ENCODE data around the gene NUDT1.

NUDT1 gene

DNA sequence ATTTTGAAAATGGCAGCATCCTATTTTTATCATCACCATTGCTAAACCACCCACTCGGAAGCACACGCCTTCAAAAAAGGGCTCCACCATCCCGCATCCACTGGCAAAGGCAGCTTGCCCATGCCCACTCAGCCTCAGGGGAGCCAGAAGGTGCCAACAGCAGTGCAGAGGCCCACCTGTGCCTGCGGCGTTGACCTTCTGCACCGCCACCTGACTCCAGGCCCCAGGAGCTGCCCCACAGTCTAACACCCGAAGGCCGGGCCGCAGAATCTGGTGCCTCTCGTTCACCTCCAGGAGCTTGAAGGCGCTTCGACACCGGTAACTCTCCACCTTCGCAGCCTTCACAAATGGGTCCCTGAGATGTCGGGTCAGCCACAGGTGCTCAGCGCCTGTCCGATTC lies 2.8 kb upstream of the NUDT1 start:
- no peak overlapping the region for H3K27ac ChIP-seq (ENCODE audit: low read depth, low read length)
- no peaks in the 10 kb centered on the region for H3K9me3 ChIP-seq (ENCODE audit: control insufficient read depth, insufficient read depth, low read depth, low read length)
- H3K27me3 ChIP-seq (ENCODE audit: control insufficient read depth, insufficient read depth, low read length) = no peaks in the 10 kb centered on the region
- H3K4me3 ChIP-seq (ENCODE audit: low read depth, low read length) = no peak overlapping the region
- H3K36me3 ChIP-seq (ENCODE audit: control insufficient read depth, insufficient read depth, low read length) = peaks cover 55% of the 10 kb centered on the region
- H3K9ac ChIP-seq (ENCODE audit: low read length) = no peak overlapping the region
- H3K4me1 ChIP-seq (ENCODE audit: control insufficient read depth, insufficient read depth, low read length) = peaks cover 7% of the 10 kb centered on the region

DNA sequence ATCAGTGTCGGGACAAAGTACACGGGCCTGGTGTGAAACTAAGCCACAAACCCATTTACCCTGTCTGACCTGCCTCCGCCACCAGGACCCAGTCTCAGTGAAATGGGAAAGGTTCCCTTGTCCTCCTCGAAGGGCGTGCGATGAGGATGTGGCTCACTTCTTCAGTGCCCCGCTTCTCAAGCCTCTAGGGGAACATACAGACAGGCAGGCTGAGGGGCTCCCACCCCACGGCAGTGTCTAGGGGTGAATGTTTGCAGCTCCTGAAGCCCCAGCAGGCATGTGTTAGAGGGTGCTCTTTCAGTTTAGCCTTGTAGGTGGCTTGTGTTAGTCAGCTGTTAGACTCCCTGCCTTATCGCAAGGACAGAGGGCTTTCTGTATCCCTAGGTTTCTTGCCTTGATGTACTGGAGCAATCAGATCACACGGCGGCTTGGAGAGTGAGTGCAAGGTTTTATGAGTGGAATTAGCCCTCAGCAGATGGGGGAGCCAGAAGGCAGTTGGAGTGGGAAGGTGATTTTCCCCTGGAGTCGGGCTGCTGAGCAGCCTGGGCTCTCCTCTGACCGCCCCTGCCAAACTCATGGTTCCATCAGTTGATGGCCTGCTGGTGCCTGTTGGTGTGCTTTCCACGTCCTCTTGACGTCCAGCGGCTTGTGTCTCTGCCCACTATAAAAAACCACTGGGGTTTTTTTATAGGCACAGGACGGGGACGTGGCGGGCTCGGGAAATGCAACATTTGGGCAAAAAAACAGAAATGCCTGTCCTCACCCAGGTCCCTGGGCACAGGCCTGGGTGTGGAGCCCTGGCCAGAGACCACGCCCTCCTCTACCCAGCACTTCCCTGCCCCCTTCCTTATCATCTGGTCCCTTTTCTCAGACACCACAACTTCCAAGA lies 759 bp downstream of the NUDT1 start:
- Histone ChIP-seq H3K4me3 (ENCODE audit: low read depth, low read length) (peak overlapping the region; percentile 90), H3K27ac (ENCODE audit: low read depth, low read length) (peak overlapping the region; percentile 89; the same call in 1 of the 2 replicates), H3K4me1 (ENCODE audit: control insufficient read depth, insufficient read depth, low read length) (peaks cover 12% of the 10 kb centered on the region)

DNA sequence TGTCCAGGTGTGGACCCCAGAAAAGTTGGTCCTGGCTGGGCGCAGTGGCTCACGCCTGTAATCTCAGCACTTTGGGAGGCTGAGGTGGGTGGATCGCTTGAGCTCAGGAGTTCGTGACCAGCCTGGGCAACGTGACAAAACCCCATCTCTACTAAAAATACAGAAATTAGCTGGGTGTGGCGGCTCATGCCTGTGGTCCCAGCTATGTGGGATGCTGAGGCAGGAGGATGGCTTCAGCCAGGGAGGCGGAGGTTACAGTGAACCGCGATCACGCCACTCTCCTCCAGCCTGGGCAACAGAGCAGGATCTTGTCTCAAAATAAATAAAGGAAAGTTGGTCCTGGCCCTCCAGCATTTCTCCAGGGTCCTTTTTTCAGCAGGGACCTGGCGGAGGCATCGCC lies 1.4 kb downstream of the NUDT1 start:
- Histone ChIP-seq H3K9ac (ENCODE audit: low read length) (peak overlapping the region; percentile 15), H3K4me3 (ENCODE audit: low read depth, low read length) (peak overlapping the region; percentile 90; the same call in 1 of the 2 replicates), H3K27ac (ENCODE audit: low read depth, low read length) (no peak overlapping the region), H3K9me3 (ENCODE audit: control insufficient read depth, insufficient read depth, low read depth, low read length) (no peaks in the 10 kb centered on the region), H3K4me1 (ENCODE audit: control insufficient read depth, insufficient read depth, low read length) (peaks cover 12% of the 10 kb centered on the region), H3K36me3 (ENCODE audit: control insufficient read depth, insufficient read depth, low read length) (peaks cover 37% of the 10 kb centered on the region), H3K27me3 (ENCODE audit: control insufficient read depth, insufficient read depth, low read length) (no peaks in the 10 kb centered on the region)

More for the DNA sequence above, 759 bp downstream of the NUDT1 start:
- Histone ChIP-seq H3K27me3 (ENCODE audit: control insufficient read depth, insufficient read depth, low read length) (no peaks in the 10 kb centered on the region), H3K9me3 (ENCODE audit: control insufficient read depth, insufficient read depth, low read depth, low read length) (no peaks in the 10 kb centered on the region), H3K36me3 (ENCODE audit: control insufficient read depth, insufficient read depth, low read length) (peaks cover 40% of the 10 kb centered on the region), H3K9ac (ENCODE audit: low read length) (peak overlapping the region; percentile 95)

DNA sequence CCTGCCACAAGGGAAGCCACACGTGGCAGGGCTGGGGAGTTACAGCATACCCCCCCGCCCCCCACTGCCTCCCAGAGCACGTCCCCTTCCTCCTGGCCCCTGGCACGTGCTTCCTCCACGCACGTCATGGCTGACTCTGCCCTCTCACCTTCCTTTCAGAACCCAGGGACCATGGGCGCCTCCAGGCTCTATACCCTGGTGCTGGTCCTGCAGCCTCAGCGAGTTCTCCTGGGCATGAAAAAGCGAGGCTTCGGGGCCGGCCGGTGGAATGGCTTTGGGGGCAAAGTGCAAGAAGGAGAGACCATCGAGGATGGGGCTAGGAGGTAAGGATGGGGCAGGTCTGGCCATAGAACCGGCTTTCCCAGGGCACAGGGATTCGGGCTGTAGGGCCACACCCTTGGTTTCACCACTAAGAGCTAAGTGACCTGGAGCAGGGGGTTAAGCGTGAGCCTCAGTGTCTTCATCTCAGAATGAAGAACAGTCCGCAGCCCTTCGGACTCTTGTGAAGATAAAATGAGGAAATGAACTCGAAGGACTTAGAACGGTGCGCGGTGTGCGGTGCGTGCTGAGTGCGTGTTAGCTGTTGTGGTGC lies 2.5 kb downstream of the NUDT1 start:
- Histone ChIP-seq H3K9ac (ENCODE audit: low read length) (no peak overlapping the region), H3K4me1 (ENCODE audit: control insufficient read depth, insufficient read depth, low read length) (peaks cover 18% of the 10 kb centered on the region), H3K4me3 (ENCODE audit: low read depth, low read length) (no peak overlapping the region), H3K27me3 (ENCODE audit: control insufficient read depth, insufficient read depth, low read length) (no peaks in the 10 kb centered on the region), H3K9me3 (ENCODE audit: control insufficient read depth, insufficient read depth, low read depth, low read length) (no peaks in the 10 kb centered on the region), H3K36me3 (ENCODE audit: control insufficient read depth, insufficient read depth, low read length) (peaks cover 33% of the 10 kb centered on the region), H3K27ac (ENCODE audit: low read depth, low read length) (no peak overlapping the region)

DNA sequence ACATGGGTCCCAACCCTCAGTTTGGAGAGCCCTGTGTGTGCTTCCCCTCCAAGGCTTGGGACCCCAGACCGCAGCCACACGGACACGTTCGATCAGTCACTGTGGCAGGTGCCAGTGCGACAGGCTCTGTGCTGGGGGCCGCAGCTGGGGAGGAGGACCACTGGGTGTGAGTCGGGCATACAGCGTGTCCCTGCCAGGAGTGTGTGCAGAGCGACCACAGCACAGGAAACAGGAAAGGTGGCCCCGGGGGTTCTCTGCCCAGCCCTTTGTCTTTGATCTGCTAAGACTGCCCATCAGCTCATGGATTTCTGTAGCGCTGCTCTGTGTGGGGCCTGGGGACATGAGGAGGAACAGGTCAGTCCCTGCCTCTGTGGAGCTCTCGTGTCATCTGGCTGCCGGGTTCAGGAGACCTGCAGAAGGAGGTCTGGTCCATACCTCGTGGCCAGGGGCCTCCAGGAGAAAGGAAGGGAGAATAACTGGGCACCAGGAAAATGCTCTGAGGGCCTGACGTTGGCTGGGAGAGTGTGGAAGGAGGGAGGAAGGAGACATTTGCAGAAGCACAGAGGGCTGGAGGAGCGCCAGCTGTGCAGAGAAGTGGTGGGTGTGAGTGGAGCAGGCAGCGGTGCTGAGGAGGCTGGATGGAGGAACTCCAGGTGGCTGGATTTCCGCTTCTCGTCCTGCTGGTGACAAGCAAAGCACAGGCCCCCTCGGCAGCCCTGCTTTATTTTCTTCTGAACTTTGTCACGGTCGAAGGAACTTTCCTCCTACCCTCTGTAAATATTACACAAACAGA lies 4.1 kb downstream of the NUDT1 start:
- H3K4me1 ChIP-seq (ENCODE audit: control insufficient read depth, insufficient read depth, low read length) = peaks cover 18% of the 10 kb centered on the region
- no peaks in the 10 kb centered on the region for H3K9me3 ChIP-seq (ENCODE audit: control insufficient read depth, insufficient read depth, low read depth, low read length)
- H3K27me3 ChIP-seq (ENCODE audit: control insufficient read depth, insufficient read depth, low read length) = no peaks in the 10 kb centered on the region
- H3K27ac ChIP-seq (ENCODE audit: low read depth, low read length) = no peak overlapping the region
- peak overlapping the region; percentile 36 for H3K9ac ChIP-seq (ENCODE audit: low read length)
- peaks cover 37% of the 10 kb centered on the region for H3K36me3 ChIP-seq (ENCODE audit: control insufficient read depth, insufficient read depth, low read length)
- no peak overlapping the region for H3K4me3 ChIP-seq (ENCODE audit: low read depth, low read length)

DNA sequence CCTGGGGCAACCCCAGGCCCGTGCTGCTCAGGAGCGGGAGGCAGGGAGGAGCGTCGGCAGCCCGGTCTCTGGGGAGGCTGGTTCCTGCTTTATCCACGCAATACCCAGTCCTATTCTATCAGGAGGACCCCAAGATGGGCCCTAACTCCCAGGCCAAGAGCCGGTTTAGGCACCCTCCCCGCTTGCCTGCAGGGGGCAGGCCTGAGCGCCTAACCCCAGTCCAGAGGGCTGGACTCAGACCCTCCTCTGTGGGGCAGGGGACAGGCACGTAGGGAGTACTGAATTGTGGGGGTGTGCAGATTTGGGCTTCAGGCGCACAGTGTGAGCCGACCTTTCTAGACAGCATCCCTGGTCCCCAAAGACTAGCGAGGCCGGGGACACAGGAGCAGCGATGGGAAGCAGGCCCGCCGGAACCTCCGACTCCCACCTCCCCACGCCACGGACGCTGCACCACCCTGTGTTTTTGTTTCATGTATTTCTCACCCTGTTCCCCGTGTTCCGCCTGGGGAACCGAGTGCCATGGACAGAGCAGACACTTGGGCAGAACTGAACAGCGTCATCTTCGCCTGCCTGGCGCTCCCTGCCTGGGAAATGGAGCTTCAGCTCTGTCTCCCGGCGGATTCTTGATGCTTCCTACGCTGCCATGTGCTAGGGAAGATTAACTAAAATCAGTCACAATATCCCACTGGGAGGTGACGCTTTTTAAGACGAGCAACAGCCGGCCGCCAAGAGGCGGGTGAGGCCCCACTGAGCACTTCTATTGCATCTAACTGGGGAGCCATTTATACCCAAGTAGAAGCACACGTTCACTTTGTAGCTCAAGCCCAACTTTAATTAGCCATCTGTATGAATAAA lies 5.3 kb downstream of the NUDT1 start:
- Histone ChIP-seq H3K27ac (ENCODE audit: low read depth, low read length) (no peak overlapping the region), H3K4me1 (ENCODE audit: control insufficient read depth, insufficient read depth, low read length) (peaks cover 21% of the 10 kb centered on the region), H3K9ac (ENCODE audit: low read length) (no peak overlapping the region), H3K36me3 (ENCODE audit: control insufficient read depth, insufficient read depth, low read length) (peaks cover 45% of the 10 kb centered on the region), H3K4me3 (ENCODE audit: low read depth, low read length) (no peak overlapping the region), H3K27me3 (ENCODE audit: control insufficient read depth, insufficient read depth, low read length) (no peaks in the 10 kb centered on the region), H3K9me3 (ENCODE audit: control insufficient read depth, insufficient read depth, low read depth, low read length) (no peaks in the 10 kb centered on the region)

DNA sequence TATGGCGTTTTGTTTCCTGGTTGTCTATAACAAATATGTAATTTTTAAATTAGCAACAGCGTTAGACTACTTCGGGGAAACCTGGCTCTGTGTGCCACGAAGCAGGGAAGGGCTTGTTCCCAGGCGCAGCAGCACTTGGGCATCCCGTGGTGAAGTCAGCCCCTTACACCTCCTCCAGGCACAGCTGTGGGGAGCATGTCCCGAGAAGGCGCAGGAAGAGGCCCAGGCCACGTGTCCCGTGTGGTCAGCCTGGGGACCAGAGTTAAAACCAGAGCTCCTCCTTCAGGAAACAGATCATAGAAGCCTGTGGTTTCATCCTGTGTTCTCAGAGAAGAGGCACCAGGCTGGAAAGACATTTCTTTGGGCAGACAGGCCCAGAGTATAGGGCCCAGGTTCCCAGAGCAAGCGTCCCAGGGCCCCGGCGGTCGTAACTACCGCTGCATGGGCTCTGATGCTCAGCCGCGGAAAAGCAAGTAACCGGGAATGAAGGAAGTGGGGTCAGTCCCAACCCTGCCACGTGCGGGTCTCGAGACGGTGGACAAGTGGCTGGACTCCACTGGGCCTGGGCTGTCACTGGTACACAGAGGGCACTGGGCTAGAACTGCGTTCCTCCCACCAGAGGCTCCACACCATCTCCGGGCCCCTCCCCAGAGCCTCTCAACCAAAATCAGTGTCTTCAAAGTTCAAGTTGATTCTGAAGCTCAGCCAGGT lies 7.1 kb downstream of the NUDT1 start:
- H3K27me3 ChIP-seq (ENCODE audit: control insufficient read depth, insufficient read depth, low read length) = no peaks in the 10 kb centered on the region
- no peaks in the 10 kb centered on the region for H3K9me3 ChIP-seq (ENCODE audit: control insufficient read depth, insufficient read depth, low read depth, low read length)
- H3K4me3 ChIP-seq (ENCODE audit: low read depth, low read length) = no peak overlapping the region
- H3K27ac ChIP-seq (ENCODE audit: low read depth, low read length) = no peak overlapping the region
- H3K36me3 ChIP-seq (ENCODE audit: control insufficient read depth, insufficient read depth, low read length) = peaks cover 56% of the 10 kb centered on the region
- peaks cover 13% of the 10 kb centered on the region for H3K4me1 ChIP-seq (ENCODE audit: control insufficient read depth, insufficient read depth, low read length)
- peak overlapping the region; percentile 29 for H3K9ac ChIP-seq (ENCODE audit: low read length)

DNA sequence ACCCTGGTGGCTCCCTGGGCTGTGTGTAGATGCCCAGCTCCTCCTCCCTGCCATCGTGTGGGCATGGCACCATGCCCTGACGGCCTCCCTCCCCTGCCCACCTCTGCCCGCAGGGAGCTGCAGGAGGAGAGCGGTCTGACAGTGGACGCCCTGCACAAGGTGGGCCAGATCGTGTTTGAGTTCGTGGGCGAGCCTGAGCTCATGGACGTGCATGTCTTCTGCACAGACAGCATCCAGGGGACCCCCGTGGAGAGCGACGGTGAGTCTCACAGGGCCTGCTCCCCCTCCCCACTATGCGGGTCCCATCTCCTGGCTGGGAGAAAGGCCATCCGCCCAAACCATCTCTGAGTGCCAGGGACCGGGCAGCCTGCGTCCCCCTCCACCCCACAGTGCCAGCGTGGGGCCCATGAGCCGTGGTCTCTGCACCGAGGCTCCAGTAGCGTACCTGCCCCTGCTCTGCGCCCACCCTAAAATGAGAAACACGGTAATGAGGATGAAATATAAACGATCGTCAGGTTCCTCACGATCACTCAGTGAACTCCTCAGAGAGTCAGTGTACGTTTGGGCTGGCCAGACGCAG lies 7.8 kb downstream of the NUDT1 start:
- peaks cover 60% of the 10 kb centered on the region for H3K36me3 ChIP-seq (ENCODE audit: control insufficient read depth, insufficient read depth, low read length)
- peaks cover 13% of the 10 kb centered on the region for H3K4me1 ChIP-seq (ENCODE audit: control insufficient read depth, insufficient read depth, low read length)
- no peaks in the 10 kb centered on the region for H3K9me3 ChIP-seq (ENCODE audit: control insufficient read depth, insufficient read depth, low read depth, low read length)
- H3K27me3 ChIP-seq (ENCODE audit: control insufficient read depth, insufficient read depth, low read length) = no peaks in the 10 kb centered on the region
- H3K9ac ChIP-seq (ENCODE audit: low read length) = no peak overlapping the region
- no peak overlapping the region for H3K4me3 ChIP-seq (ENCODE audit: low read depth, low read length)
- H3K27ac ChIP-seq (ENCODE audit: low read depth, low read length) = no peak overlapping the region

DNA sequence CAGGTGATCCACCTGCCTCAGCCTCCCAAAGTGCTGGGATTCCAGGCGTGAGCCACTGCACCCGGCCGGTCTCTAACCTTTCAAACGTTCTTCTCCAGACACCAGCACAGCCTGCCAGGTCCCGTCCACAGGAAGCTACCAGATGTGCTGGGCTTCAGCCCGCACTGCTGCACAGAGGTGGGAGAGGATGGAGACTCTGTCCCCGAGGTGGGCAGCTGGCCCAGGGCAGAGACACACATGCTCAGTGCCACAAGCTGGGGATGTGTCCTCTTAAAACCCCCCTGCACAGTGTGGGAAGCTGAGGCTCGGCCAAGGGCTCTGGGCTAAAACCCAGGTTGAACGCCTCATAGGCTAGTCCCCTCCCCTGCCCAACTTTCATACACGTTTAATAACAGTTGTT lies 9.4 kb downstream of the NUDT1 start:
- no peak overlapping the region for H3K9ac ChIP-seq (ENCODE audit: low read length)
- H3K27ac ChIP-seq (ENCODE audit: low read depth, low read length) = no peak overlapping the region
- H3K27me3 ChIP-seq (ENCODE audit: control insufficient read depth, insufficient read depth, low read length) = no peaks in the 10 kb centered on the region
- H3K4me1 ChIP-seq (ENCODE audit: control insufficient read depth, insufficient read depth, low read length) = peaks cover 13% of the 10 kb centered on the region
- H3K36me3 ChIP-seq (ENCODE audit: control insufficient read depth, insufficient read depth, low read length) = peaks cover 61% of the 10 kb centered on the region
- no peak overlapping the region for H3K4me3 ChIP-seq (ENCODE audit: low read depth, low read length)
- no peaks in the 10 kb centered on the region for H3K9me3 ChIP-seq (ENCODE audit: control insufficient read depth, insufficient read depth, low read depth, low read length)
